GM12878 (cell line): ENCODE results near the gene TOR1AIP1. TPM values are rescaled to one million over a fixed set of nuclear protein-coding genes. Genes with fewer than 3 reads are reported as not detected.

Experiments used
- ATAC-seq: fragments of 200-7000 bp; cut with Tn5 transposase; 3 replicates; pipeline ENCODE4 v1.9.1; 2020; ENCODE audit warnings: mild to moderate bottlenecking, moderate library complexity
- BruUV-seq: library from RNA; stranded (reverse); fragments of 400-500 nt; replicated peaks from 2 replicates; lab custom pipeline; 2021; lab: Mats Ljungman, UMichigan
- CTCF ChIA-PET: fragments of 300-600 bp; sonication (Branson Sonifier 250); formaldehyde crosslinking; extraction: SDS; loops from one replicate; lab custom pipeline; 2021; ENCODE audit warnings: inconsistent platforms; lab: Yijun Ruan, JAX
- POLR2A ChIA-PET: fragments of 350-600 bp; formaldehyde crosslinking; extraction: SDS; loops from one replicate; lab custom pipeline; 2021; ENCODE audit warnings: inconsistent platforms; lab: Charles Lee
- RAD21 ChIA-PET: fragments of 300-600 bp; sonication (Branson Sonifier 250); formaldehyde crosslinking; loops from one replicate; lab custom pipeline; 2023; ENCODE audit warnings: antibody characterized with exemption; ENCODE audit not compliant: unreplicated experiment; lab: Charles Lee
- SMC1A ChIA-PET: fragments of 300-600 bp; sonication (Branson Sonifier 250); formaldehyde crosslinking; loops from one replicate; lab custom pipeline; 2023; ENCODE audit not compliant: unreplicated experiment, uncharacterized antibody; lab: Charles Lee
- DNase-seq: peaks from one replicate; pipeline ENCODE4 v3.0.0-alpha.2; 2011; ENCODE audit warnings: low read depth, low spot score
- FAIRE-seq: peaks from 3 replicates; lab custom pipeline; 2011; peaks lifted over from hg19 to GRCh38; lab: Jason Lieb, UNC
- H2AFZ ChIP-seq: 2 replicates; pipeline ENCODE4 v1.6.0; 2011; ENCODE audit warnings: low read depth, low read length, control low read depth; ENCODE audit not compliant: control insufficient read depth
- H3K27ac ChIP-seq: 2 replicates; pipeline ENCODE4 v1.5.1; 2011; ENCODE audit warnings: control low read depth; ENCODE audit not compliant: control insufficient read depth, insufficient read depth
- H3K27me3 ChIP-seq, 2 experiments: replicated peaks in 1 of 2; 2 replicates each; pipeline versions ENCODE4 v1.6.0 to v1.6.1; 2011; ENCODE audit warnings: low read length in 1 of 2; ENCODE audit not compliant: control insufficient read depth in 2 of 2, insufficient read depth in 2 of 2
- H3K36me3 ChIP-seq, 2 experiments: 2 replicates each; pipeline ENCODE4 v1.5.1; 2011; ENCODE audit warnings: low read length in 1 of 2; ENCODE audit not compliant: control insufficient read depth in 2 of 2, insufficient read depth in 2 of 2
- H3K4me1 ChIP-seq: 2 replicates; pipeline ENCODE4 v1.6.1; 2011; ENCODE audit warnings: mild to moderate bottlenecking, low read length, moderate library complexity, mixed read lengths; ENCODE audit not compliant: control insufficient read depth, insufficient read depth
- H3K4me2 ChIP-seq: 2 replicates; pipeline ENCODE4 v1.6.0; 2011; ENCODE audit warnings: control low read depth; ENCODE audit not compliant: control insufficient read depth, insufficient read depth
- H3K4me3 ChIP-seq: fragments of 200-600 bp; sonication (generic); 2 replicates; pipeline ENCODE4 v1.5.1; 2016
- H3K79me2 ChIP-seq: 2 replicates; pipeline ENCODE4 v1.6.0; 2011; ENCODE audit warnings: low read length; ENCODE audit not compliant: control insufficient read depth, insufficient read depth
- H3K9ac ChIP-seq: 2 replicates; pipeline ENCODE4 v1.8.0; 2011; ENCODE audit warnings: low read length, control low read depth, mixed read lengths; ENCODE audit not compliant: control insufficient read depth, insufficient read depth
- H3K9me3 ChIP-seq: replicated peaks from 3 replicates; pipeline ENCODE4 v1.5.1; 2011; ENCODE audit warnings: mild to moderate bottlenecking, low read length; ENCODE audit not compliant: control insufficient read depth, insufficient read depth
- H4K20me1 ChIP-seq: 2 replicates; pipeline ENCODE4 v1.6.0; 2011; ENCODE audit not compliant: control insufficient read depth, insufficient read depth
- BHLHE40 ChIP-seq, 2 experiments: fragments of 450-650 bp in 1 of 2; IDR thresholded peaks; 2 replicates each; pipeline ENCODE4 v1.6.1; 2011 to 2017; ENCODE audit warnings: low read depth in 2 of 2, borderline replicate concordance in 1 of 2, improper control_type of control experiment in 1 of 2, low read length in 1 of 2, mild to moderate bottlenecking in 1 of 2
- JUND ChIP-seq: IDR thresholded peaks from 2 replicates; pipeline ENCODE4 v1.6.1; 2012; ENCODE audit warnings: low read depth, mild to moderate bottlenecking, low read length, improper control_type of control experiment, moderate library complexity
- KDM1A ChIP-seq: fragments of 200-600 bp; sonication (generic); IDR thresholded peaks from 2 replicates; pipeline ENCODE4 v1.6.1; 2016; ENCODE audit warnings: borderline replicate concordance
- LARP7 ChIP-seq: fragments of 450-650 bp; IDR thresholded peaks from 2 replicates; pipeline ENCODE4 v1.6.1; 2017; ENCODE audit warnings: mild to moderate bottlenecking
- NR2C2 ChIP-seq: IDR thresholded peaks from 2 replicates; pipeline ENCODE4 v1.6.1; 2011; ENCODE audit warnings: borderline replicate concordance, low read depth; ENCODE audit not compliant: control insufficient read depth, insufficient read length
- NRF1 ChIP-seq: conservative IDR thresholded peaks from 2 replicates; pipeline ENCODE4 v1.6.1; 2011; ENCODE audit warnings: mild to moderate bottlenecking, low read depth, low read length, improper control_type of control experiment
- PML ChIP-seq: IDR thresholded peaks from 2 replicates; pipeline ENCODE4 v1.6.1; 2012; ENCODE audit warnings: low read length, inconsistent platforms
- RBBP5 ChIP-seq: fragments of 200-600 bp; sonication (generic); conservative IDR thresholded peaks from 2 replicates; pipeline ENCODE4 v1.6.1; 2016
- RELA ChIP-seq: fragments of 450-650 bp; IDR thresholded peaks from 2 replicates; pipeline ENCODE4 v1.8.0; 2014; ENCODE audit warnings: borderline replicate concordance; ENCODE audit not compliant: partially characterized antibody
- SP1 ChIP-seq: IDR thresholded peaks from one replicate; pipeline ENCODE4 v1.6.1; 2011; ENCODE audit warnings: low read depth, low read length
- STAT1 ChIP-seq: fragments of 450-650 bp; conservative IDR thresholded peaks from 2 replicates; pipeline ENCODE4 v1.6.1; 2014; ENCODE audit warnings: antibody characterized with exemption, mild to moderate bottlenecking
- STAT3 ChIP-seq: IDR thresholded peaks from 2 replicates; pipeline ENCODE4 v1.6.1; 2011; ENCODE audit warnings: low read depth, low read length, improper control_type of control experiment
- TCF7 ChIP-seq: IDR thresholded peaks from 2 replicates; pipeline ENCODE4 v1.6.1; 2014; ENCODE audit warnings: antibody characterized with exemption, borderline replicate concordance
- YY1 ChIP-seq: IDR thresholded peaks from 2 replicates; pipeline ENCODE4 v1.6.1; 2011; ENCODE audit warnings: low read depth, mild to moderate bottlenecking, low read length
- ZNF24 ChIP-seq: fragments of 450-650 bp; IDR thresholded peaks from 2 replicates; pipeline ENCODE4 v1.6.1; 2017; ENCODE audit warnings: antibody characterized with exemption, mild to moderate bottlenecking
- ZNF622 ChIP-seq: fragments of 450-650 bp; IDR thresholded peaks from 2 replicates; pipeline ENCODE4 v1.6.1; 2017; ENCODE audit warnings: mild to moderate bottlenecking, inconsistent platforms
- ZZZ3 ChIP-seq: IDR thresholded peaks from 2 replicates; pipeline ENCODE4 v1.6.1; 2011; ENCODE audit warnings: low read depth; ENCODE audit not compliant: control insufficient read depth, insufficient read length
- WGBS: methylation state at CpG from one replicate; pipeline ENCODE4 v1.1.6; 2016; ENCODE audit warnings: low lambda C conversion rate; ENCODE audit not compliant: insufficient replicate concordance, insufficient coverage; ENCODE audit errors: missing lambda C conversion rate; 5-methylcytosine and 5-hydroxymethylcytosine counted together
- in situ Hi-C: fragments of 300-500 bp; cut with MboI; formaldehyde crosslinking; loops from 9 replicates; pipeline ENCODE4 v1.14.3; 2018; ENCODE audit warnings: mixed read lengths
- intact Hi-C: fragments of 100-400 bp; cut with micrococcal nuclease; formaldehyde crosslinking; loops from one replicate; pipeline ENCODE4 v1.14.2; 2022; ENCODE audit not compliant: unreplicated experiment
- polyA plus RNA-seq, 11 experiments: library from polyadenylated mRNA; depleted of rRNA in 4 of 11; unstranded in 6 of 11; stranded (reverse) in 5 of 11; fragments of >200 nt; fragmentation: Nextera tagmentation in 4 of 11; fragmentation: Illumina TruSeq in 1 of 11; extraction: Ambion mirVana in 4 of 11; extraction: Trizol in 1 of 11; gene quantifications; 1 replicate in 1 of 11; 2 replicates in 10 of 11; pipeline versions ENCODE4 v1.2.1 to v1.2.3, GENCODE V29; 2011 to 2016; ENCODE audit warnings: inconsistent platforms in 2 of 11, missing spikeins in 2 of 11, low read depth in 1 of 11
- total RNA-seq, 4 experiments: library from RNA; depleted of rRNA in 3 of 4; stranded (reverse); fragments of >200 nt in 3 of 4; fragmentation: Illumina TruSeq in 1 of 4; extraction: Trizol in 1 of 4; gene quantifications; 2 replicates each; pipeline versions ENCODE4 v1.2.1 to v1.2.3, GENCODE V29; 2013 to 2021
- TF ChIP-seq, protein P1 (sequence below), 3 experiments: IDR thresholded peaks in 2 of 3; conservative IDR thresholded peaks in 1 of 3; 2 replicates each; pipeline ENCODE4 v1.5.1; 2011; ENCODE audit warnings: low read depth in 3 of 3, low read length in 3 of 3, mild to moderate bottlenecking in 3 of 3, control low read depth in 2 of 3, moderate library complexity in 2 of 3, inconsistent platforms in 1 of 3, mixed read lengths in 1 of 3; ENCODE audit not compliant: control insufficient read depth in 2 of 3, insufficient read depth in 1 of 3; ENCODE audit errors: extremely low read depth in 1 of 3
- TF ChIP-seq, protein P2 (sequence below): fragments of 450-650 bp; IDR thresholded peaks from 2 replicates; pipeline ENCODE4 v1.6.1; 2017; ENCODE audit warnings: mild to moderate bottlenecking, moderate library complexity
- TF ChIP-seq, protein P3 (sequence below): IDR thresholded peaks from 2 replicates; pipeline ENCODE4 v1.6.1; 2011; ENCODE audit warnings: low read depth, mild to moderate bottlenecking, low read length, moderate library complexity, borderline replicate concordance; ENCODE audit errors: extremely low read depth

The TOR1AIP1 gene
- total and polyA plus RNA-seq, 10 of the 15 experiments (the other 5 are each of a cell fraction or from before 2014, with no cell fraction given), result 14.8 to 36.0 (median 25.8) TPM

DNA sequence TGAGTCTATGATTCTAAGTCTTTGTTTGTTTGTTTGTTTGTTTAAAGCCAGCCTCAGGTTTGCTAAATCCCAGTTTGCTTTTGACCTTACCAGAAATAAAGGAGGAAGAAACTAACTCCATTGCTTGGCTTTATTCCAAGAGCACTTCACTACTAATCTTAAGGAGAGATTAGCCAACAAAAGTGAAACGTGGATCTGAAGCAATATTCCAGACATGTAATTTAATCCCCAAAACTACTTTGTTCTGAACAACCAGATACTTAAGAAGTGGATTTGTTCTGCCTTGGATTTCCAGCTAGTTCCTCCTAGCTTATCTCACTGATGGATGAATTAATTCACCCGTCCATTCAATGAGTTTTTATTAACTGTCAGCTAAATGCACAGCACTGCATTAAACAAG lies 56.7 kb downstream of the TOR1AIP1 start:
- Histone ChIP-seq H2AFZ (no peak overlapping the region), H3K27ac (no peak overlapping the region), H3K4me1 (no peaks in the 10 kb centered on the region), H3K9me3 (no peaks in the 10 kb centered on the region), H3K9ac (no peak overlapping the region), H3K4me2 (no peak overlapping the region), H3K27me3 (no peaks in the 10 kb centered on the region), H3K36me3 (no peaks in the 10 kb centered on the region), H3K79me2 (no peaks in the 10 kb centered on the region), H4K20me1 (no peaks in the 10 kb centered on the region), H3K4me3 (no peak overlapping the region)
- RAD21 ChIA-PET, result no interaction called here
- no peak for ATAC-seq
- POLR2A ChIA-PET, result interaction anchor here (0.5 to 0.9 kb wide), 2 partner anchors 12 to 664 kb away, joined by 3 to 6 read pairs; no protein-coding TSS in a partner anchor
- intact Hi-C loops, result no loop called here
- WGBS, result 50% methylated on average over 2 of the region's 2 CpGs
- no peak for DNase-seq
- BruUV-seq, result no TSS peak
- no peak for FAIRE-seq
- SMC1A ChIA-PET, result no interaction called here
- TF ChIP-seq RELA (no peak), LARP7 (no peak), ZNF24 (no peak), YY1 (no peak), BHLHE40 (IDR thresholded peaks at IDR 0.05; ENCODE audit: borderline replicate concordance in 1 of 2, low read depth in 2 of 2, low read length in 1 of 2) (no peak), ZNF622 (no peak), NR2C2 (no peak), PML (no peak), RBBP5 (no peak), STAT3 (no peak), JUND (no peak), STAT1 (no peak), ZZZ3 (no peak), TCF7 (no peak), KDM1A (no peak), SP1 (no peak), NRF1 (no peak)
- TF ChIP-seq, protein P1, sequence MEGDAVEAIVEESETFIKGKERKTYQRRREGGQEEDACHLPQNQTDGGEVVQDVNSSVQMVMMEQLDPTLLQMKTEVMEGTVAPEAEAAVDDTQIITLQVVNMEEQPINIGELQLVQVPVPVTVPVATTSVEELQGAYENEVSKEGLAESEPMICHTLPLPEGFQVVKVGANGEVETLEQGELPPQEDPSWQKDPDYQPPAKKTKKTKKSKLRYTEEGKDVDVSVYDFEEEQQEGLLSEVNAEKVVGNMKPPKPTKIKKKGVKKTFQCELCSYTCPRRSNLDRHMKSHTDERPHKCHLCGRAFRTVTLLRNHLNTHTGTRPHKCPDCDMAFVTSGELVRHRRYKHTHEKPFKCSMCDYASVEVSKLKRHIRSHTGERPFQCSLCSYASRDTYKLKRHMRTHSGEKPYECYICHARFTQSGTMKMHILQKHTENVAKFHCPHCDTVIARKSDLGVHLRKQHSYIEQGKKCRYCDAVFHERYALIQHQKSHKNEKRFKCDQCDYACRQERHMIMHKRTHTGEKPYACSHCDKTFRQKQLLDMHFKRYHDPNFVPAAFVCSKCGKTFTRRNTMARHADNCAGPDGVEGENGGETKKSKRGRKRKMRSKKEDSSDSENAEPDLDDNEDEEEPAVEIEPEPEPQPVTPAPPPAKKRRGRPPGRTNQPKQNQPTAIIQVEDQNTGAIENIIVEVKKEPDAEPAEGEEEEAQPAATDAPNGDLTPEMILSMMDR (IDR thresholded peaks at IDR 0.05 in 2 of 3, conservative IDR thresholded peaks at IDR 0.05 in 1 of 3; ENCODE audit: control insufficient read depth in 2 of 3, extremely low read depth in 1 of 3, insufficient read depth in 1 of 3, low read depth in 3 of 3, low read length in 3 of 3), result no peak
- TF ChIP-seq, protein P2, sequence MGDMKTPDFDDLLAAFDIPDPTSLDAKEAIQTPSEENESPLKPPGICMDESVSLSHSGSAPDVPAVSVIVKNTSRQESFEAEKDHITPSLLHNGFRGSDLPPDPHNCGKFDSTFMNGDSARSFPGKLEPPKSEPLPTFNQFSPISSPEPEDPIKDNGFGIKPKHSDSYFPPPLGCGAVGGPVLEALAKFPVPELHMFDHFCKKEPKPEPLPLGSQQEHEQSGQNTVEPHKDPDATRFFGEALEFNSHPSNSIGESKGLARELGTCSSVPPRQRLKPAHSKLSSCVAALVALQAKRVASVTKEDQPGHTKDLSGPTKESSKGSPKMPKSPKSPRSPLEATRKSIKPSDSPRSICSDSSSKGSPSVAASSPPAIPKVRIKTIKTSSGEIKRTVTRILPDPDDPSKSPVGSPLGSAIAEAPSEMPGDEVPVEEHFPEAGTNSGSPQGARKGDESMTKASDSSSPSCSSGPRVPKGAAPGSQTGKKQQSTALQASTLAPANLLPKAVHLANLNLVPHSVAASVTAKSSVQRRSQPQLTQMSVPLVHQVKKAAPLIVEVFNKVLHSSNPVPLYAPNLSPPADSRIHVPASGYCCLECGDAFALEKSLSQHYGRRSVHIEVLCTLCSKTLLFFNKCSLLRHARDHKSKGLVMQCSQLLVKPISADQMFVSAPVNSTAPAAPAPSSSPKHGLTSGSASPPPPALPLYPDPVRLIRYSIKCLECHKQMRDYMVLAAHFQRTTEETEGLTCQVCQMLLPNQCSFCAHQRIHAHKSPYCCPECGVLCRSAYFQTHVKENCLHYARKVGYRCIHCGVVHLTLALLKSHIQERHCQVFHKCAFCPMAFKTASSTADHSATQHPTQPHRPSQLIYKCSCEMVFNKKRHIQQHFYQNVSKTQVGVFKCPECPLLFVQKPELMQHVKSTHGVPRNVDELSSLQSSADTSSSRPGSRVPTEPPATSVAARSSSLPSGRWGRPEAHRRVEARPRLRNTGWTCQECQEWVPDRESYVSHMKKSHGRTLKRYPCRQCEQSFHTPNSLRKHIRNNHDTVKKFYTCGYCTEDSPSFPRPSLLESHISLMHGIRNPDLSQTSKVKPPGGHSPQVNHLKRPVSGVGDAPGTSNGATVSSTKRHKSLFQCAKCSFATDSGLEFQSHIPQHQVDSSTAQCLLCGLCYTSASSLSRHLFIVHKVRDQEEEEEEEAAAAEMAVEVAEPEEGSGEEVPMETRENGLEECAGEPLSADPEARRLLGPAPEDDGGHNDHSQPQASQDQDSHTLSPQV, result no peak
- TF ChIP-seq, protein P3, sequence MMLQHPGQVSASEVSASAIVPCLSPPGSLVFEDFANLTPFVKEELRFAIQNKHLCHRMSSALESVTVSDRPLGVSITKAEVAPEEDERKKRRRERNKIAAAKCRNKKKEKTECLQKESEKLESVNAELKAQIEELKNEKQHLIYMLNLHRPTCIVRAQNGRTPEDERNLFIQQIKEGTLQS, result no peak
- CTCF ChIA-PET, result interaction anchor here (1.9 kb wide), 1 partner anchor 20 kb away, joined by 5 read pairs; no protein-coding TSS in a partner anchor
- in situ Hi-C loops, result no loop called here
